GM23338 (cell line): ENCODE results near the gene OR10A4.
A peak's percentile ranks its signal among the peaks of the same experiment; 100 is the strongest.

Experiments used
- CREB1 ChIP-seq: fragments of 250-450 bp; sonication (Bioruptor Pico); IDR thresholded peaks from 2 replicates; pipeline ENCODE4 v1.5.0; 2020; ENCODE audit warnings: low read depth, mild to moderate bottlenecking, moderate library complexity
- EZH2 ChIP-seq: fragments of 200-600 bp; sonication (generic); IDR thresholded peaks from one replicate; pipeline ENCODE4 v1.8.0; 2017; ENCODE audit warnings: antibody characterized with exemption, mild to moderate bottlenecking, low read depth; ENCODE audit not compliant: unreplicated experiment
- EZH2phosphoT487 ChIP-seq: fragments of 200-600 bp; sonication (generic); IDR thresholded peaks from one replicate; pipeline ENCODE4 v1.8.1; 2018; ENCODE audit warnings: antibody characterized with exemption; ENCODE audit not compliant: unreplicated experiment
- JUNB ChIP-seq: IDR thresholded peaks from one replicate; pipeline ENCODE4 v1.6.1; 2016; ENCODE audit warnings: antibody characterized with exemption; ENCODE audit not compliant: unreplicated experiment
- POLR2AphosphoS5 ChIP-seq: IDR thresholded peaks from 2 replicates; pipeline ENCODE4 v1.6.1; 2016; ENCODE audit warnings: antibody characterized with exemption, low read depth
- STAT1 ChIP-seq: IDR thresholded peaks from one replicate; pipeline ENCODE4 v1.6.1; 2016; ENCODE audit warnings: antibody characterized with exemption; ENCODE audit not compliant: unreplicated experiment
- ZNF114 ChIP-seq: fragments of 250-450 bp; sonication (Bioruptor Pico); IDR thresholded peaks from 2 replicates; pipeline ENCODE4 v1.5.0; 2020; ENCODE audit warnings: mild to moderate bottlenecking, moderate library complexity
- ZNF331 ChIP-seq: fragments of 250-450 bp; sonication (Bioruptor Pico); IDR thresholded peaks from 2 replicates; pipeline ENCODE4 v1.5.0; 2020; ENCODE audit warnings: low read depth, mild to moderate bottlenecking, moderate library complexity
- TF ChIP-seq, protein P1 (sequence below), 2 experiments: fragments of 200-600 bp in 1 of 2; sonication (generic) in 1 of 2; conservative IDR thresholded peaks; 2 replicates each; pipeline versions ENCODE4 v1.5.1 to v1.6.1; 2016 to 2017; ENCODE audit warnings: antibody characterized with exemption in 2 of 2, low read depth in 2 of 2, mild to moderate bottlenecking in 2 of 2, moderate library complexity in 1 of 2
- TF ChIP-seq, protein P2 (sequence below): fragments of 250-450 bp; sonication (Bioruptor Pico); IDR thresholded peaks from 2 replicates; pipeline ENCODE4 v1.5.0; 2020; ENCODE audit warnings: mild to moderate bottlenecking, moderate library complexity
- TF ChIP-seq, protein P3 (sequence below): IDR thresholded peaks from one replicate; pipeline ENCODE4 v1.6.1; 2018; ENCODE audit warnings: antibody characterized with exemption; ENCODE audit not compliant: unreplicated experiment

DNA sequence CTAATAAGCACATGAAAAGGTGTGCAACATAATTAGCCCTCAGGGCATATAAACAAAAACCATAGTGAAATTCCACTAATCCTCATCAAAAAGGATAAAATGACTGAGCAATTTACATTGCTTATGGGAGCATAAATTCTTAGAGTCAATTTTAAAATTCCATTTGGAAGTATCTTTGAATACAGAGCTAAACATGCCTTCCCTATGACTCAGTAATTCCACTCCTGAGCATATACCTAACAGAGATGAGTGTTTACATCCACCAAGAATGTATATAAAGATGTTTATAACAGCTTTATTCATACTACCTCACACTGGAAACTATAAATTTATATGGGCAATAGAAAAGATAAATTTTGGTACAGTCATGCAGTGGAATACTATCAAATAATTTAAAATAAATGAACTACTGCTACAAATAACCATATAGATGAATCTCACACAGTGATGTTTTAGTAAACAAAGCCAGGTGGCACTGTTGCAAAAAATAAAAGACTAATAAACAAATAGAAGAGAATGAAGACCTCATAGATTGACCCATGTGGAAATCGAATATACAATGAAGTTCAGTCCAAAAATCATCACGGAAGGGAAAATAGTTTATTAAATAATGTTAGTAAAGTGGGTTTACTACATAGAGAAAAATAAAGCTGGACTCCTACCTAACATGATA is 24.0 kb downstream of the OR10A4 start:
- TF ChIP-seq, protein P1, sequence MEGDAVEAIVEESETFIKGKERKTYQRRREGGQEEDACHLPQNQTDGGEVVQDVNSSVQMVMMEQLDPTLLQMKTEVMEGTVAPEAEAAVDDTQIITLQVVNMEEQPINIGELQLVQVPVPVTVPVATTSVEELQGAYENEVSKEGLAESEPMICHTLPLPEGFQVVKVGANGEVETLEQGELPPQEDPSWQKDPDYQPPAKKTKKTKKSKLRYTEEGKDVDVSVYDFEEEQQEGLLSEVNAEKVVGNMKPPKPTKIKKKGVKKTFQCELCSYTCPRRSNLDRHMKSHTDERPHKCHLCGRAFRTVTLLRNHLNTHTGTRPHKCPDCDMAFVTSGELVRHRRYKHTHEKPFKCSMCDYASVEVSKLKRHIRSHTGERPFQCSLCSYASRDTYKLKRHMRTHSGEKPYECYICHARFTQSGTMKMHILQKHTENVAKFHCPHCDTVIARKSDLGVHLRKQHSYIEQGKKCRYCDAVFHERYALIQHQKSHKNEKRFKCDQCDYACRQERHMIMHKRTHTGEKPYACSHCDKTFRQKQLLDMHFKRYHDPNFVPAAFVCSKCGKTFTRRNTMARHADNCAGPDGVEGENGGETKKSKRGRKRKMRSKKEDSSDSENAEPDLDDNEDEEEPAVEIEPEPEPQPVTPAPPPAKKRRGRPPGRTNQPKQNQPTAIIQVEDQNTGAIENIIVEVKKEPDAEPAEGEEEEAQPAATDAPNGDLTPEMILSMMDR (conservative IDR thresholded peaks at IDR 0.05; ENCODE audit: low read depth in 2 of 2) = peak in 1 of 2 experiments; percentile 48; a peak in 3 of 4 replicates
- TF ChIP-seq POLR2AphosphoS5 (no peak), EZH2phosphoT487 (no peak), JUNB (no peak), EZH2 (no peak), CREB1 (CRISPR knock-in tag) (no peak), ZNF114 (no peak), ZNF331 (CRISPR knock-in tag) (no peak), STAT1 (no peak)
- TF ChIP-seq, protein P2, sequence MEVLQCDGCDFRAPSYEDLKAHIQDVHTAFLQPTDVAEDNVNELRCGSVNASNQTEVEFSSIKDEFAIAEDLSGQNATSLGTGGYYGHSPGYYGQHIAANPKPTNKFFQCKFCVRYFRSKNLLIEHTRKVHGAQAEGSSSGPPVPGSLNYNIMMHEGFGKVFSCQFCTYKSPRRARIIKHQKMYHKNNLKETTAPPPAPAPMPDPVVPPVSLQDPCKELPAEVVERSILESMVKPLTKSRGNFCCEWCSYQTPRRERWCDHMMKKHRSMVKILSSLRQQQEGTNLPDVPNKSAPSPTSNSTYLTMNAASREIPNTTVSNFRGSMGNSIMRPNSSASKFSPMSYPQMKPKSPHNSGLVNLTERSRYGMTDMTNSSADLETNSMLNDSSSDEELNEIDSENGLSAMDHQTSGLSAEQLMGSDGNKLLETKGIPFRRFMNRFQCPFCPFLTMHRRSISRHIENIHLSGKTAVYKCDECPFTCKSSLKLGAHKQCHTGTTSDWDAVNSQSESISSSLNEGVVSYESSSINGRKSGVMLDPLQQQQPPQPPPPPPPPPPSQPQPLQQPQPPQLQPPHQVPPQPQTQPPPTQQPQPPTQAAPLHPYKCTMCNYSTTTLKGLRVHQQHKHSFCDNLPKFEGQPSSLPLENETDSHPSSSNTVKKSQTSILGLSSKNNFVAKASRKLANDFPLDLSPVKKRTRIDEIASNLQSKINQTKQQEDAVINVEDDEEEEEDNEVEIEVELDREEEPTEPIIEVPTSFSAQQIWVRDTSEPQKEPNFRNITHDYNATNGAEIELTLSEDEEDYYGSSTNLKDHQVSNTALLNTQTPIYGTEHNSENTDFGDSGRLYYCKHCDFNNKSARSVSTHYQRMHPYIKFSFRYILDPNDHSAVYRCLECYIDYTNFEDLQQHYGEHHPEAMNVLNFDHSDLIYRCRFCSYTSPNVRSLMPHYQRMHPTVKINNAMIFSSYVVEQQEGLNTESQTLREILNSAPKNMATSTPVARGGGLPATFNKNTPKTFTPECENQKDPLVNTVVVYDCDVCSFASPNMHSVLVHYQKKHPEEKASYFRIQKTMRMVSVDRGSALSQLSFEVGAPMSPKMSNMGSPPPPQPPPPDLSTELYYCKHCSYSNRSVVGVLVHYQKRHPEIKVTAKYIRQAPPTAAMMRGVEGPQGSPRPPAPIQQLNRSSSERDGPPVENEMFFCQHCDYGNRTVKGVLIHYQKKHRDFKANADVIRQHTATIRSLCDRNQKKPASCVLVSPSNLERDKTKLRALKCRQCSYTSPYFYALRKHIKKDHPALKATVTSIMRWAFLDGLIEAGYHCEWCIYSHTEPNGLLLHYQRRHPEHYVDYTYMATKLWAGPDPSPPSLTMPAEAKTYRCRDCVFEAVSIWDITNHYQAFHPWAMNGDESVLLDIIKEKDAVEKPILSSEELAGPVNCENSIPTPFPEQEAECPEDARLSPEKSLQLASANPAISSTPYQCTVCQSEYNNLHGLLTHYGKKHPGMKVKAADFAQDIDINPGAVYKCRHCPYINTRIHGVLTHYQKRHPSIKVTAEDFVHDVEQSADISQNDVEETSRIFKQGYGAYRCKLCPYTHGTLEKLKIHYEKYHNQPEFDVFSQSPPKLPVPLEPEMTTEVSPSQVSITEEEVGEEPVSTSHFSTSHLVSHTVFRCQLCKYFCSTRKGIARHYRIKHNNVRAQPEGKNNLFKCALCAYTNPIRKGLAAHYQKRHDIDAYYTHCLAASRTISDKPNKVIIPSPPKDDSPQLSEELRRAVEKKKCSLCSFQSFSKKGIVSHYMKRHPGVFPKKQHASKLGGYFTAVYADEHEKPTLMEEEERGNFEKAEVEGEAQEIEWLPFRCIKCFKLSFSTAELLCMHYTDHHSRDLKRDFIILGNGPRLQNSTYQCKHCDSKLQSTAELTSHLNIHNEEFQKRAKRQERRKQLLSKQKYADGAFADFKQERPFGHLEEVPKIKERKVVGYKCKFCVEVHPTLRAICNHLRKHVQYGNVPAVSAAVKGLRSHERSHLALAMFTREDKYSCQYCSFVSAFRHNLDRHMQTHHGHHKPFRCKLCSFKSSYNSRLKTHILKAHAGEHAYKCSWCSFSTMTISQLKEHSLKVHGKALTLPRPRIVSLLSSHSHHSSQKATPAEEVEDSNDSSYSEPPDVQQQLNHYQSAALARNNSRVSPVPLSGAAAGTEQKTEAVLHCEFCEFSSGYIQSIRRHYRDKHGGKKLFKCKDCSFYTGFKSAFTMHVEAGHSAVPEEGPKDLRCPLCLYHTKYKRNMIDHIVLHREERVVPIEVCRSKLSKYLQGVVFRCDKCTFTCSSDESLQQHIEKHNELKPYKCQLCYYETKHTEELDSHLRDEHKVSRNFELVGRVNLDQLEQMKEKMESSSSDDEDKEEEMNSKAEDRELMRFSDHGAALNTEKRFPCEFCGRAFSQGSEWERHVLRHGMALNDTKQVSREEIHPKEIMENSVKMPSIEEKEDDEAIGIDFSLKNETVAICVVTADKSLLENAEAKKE (CRISPR knock-in tag) = no peak
- TF ChIP-seq, protein P3, sequence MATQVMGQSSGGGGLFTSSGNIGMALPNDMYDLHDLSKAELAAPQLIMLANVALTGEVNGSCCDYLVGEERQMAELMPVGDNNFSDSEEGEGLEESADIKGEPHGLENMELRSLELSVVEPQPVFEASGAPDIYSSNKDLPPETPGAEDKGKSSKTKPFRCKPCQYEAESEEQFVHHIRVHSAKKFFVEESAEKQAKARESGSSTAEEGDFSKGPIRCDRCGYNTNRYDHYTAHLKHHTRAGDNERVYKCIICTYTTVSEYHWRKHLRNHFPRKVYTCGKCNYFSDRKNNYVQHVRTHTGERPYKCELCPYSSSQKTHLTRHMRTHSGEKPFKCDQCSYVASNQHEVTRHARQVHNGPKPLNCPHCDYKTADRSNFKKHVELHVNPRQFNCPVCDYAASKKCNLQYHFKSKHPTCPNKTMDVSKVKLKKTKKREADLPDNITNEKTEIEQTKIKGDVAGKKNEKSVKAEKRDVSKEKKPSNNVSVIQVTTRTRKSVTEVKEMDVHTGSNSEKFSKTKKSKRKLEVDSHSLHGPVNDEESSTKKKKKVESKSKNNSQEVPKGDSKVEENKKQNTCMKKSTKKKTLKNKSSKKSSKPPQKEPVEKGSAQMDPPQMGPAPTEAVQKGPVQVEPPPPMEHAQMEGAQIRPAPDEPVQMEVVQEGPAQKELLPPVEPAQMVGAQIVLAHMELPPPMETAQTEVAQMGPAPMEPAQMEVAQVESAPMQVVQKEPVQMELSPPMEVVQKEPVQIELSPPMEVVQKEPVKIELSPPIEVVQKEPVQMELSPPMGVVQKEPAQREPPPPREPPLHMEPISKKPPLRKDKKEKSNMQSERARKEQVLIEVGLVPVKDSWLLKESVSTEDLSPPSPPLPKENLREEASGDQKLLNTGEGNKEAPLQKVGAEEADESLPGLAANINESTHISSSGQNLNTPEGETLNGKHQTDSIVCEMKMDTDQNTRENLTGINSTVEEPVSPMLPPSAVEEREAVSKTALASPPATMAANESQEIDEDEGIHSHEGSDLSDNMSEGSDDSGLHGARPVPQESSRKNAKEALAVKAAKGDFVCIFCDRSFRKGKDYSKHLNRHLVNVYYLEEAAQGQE = no peak
